K562 (cell line): Measurements from ENCODE around the gene GRAMD2B. TPM values are rescaled to one million over a fixed set of nuclear protein-coding genes. Genes with fewer than 3 reads are reported as not detected.

ENCODE experiments used
- ARID1B ChIP-seq: fragments of 450-650 bp; IDR thresholded peaks from 2 replicates; pipeline ENCODE4 v1.6.1; 2016; ENCODE audit warnings: antibody characterized with exemption, mild to moderate bottlenecking, inconsistent platforms
- CTCF ChIP-seq, 3 experiments: IDR thresholded peaks in 2 of 3; conservative IDR thresholded peaks in 1 of 3; 2 replicates each; pipeline ENCODE4 v1.5.1; 2011 to 2012; ENCODE audit warnings: low read length in 3 of 3, mild to moderate bottlenecking in 3 of 3, control low read depth in 2 of 3, improper control_type of control experiment in 1 of 3, inconsistent platforms in 1 of 3, low read depth in 1 of 3, mixed read lengths in 1 of 3, moderate library complexity in 1 of 3; ENCODE audit not compliant: insufficient read depth in 2 of 3
- EZH2 ChIP-seq: IDR thresholded peaks from 2 replicates; pipeline ENCODE4 v1.6.1; 2012; ENCODE audit warnings: low read depth, mild to moderate bottlenecking, inconsistent platforms, low read length, borderline replicate concordance
- HDAC1 ChIP-seq, 2 experiments: fragments of 450-650 bp; IDR thresholded peaks; 2 replicates each; pipeline ENCODE4 v1.6.1; 2016 to 2017; ENCODE audit warnings: inconsistent platforms in 1 of 2, mild to moderate bottlenecking in 1 of 2, moderate library complexity in 1 of 2
- HDAC3 ChIP-seq: fragments of 450-650 bp; IDR thresholded peaks from 2 replicates; pipeline ENCODE4 v1.6.1; 2018; ENCODE audit warnings: borderline replicate concordance, mild to moderate bottlenecking, moderate library complexity; ENCODE audit not compliant: partially characterized antibody
- HES1 ChIP-seq: fragments of 450-650 bp; IDR thresholded peaks from 2 replicates; pipeline ENCODE4 v1.6.1; 2016; ENCODE audit warnings: low read depth, mild to moderate bottlenecking, moderate library complexity
- MAFG ChIP-seq: fragments of 450-650 bp; conservative IDR thresholded peaks from 2 replicates; pipeline ENCODE4 v1.6.1; 2016; ENCODE audit warnings: missing genetic modification characterization, missing compliant biosample characterization
- MBD1 ChIP-seq: fragments of 250-450 bp; sonication (Bioruptor Pico); IDR thresholded peaks from 2 replicates; pipeline ENCODE4 v1.8.0; 2022; ENCODE audit warnings: inconsistent platforms
- MTA3 ChIP-seq: fragments of 450-650 bp; formaldehyde crosslinking; IDR thresholded peaks from 2 replicates; pipeline ENCODE4 v1.6.1; 2017; ENCODE audit warnings: mild to moderate bottlenecking, borderline replicate concordance
- POLR2G ChIP-seq: fragments of 200-400 bp; formaldehyde crosslinking; IDR thresholded peaks from 2 replicates; pipeline ENCODE4 v1.6.1; 2017; ENCODE audit warnings: low read depth, mild to moderate bottlenecking, antibody characterized with exemption, low read length, moderate library complexity
- RBFOX2 ChIP-seq: fragments of 200-400 bp; formaldehyde crosslinking; IDR thresholded peaks from 2 replicates; pipeline ENCODE4 v1.6.1; 2017; ENCODE audit warnings: low read depth, mild to moderate bottlenecking, low read length, moderate library complexity
- SMAD4 ChIP-seq: fragments of 250-450 bp; sonication (Bioruptor Pico); conservative IDR thresholded peaks from 2 replicates; pipeline ENCODE4 v1.8.0; 2021; ENCODE audit warnings: inconsistent platforms, mild to moderate bottlenecking, moderate library complexity
- TAF15 ChIP-seq: fragments of 200-400 bp; formaldehyde crosslinking; IDR thresholded peaks from 2 replicates; pipeline ENCODE4 v1.6.1; 2017; ENCODE audit warnings: mild to moderate bottlenecking, low read depth, low read length, moderate library complexity
- THRA ChIP-seq: fragments of 450-650 bp; IDR thresholded peaks from 2 replicates; pipeline ENCODE4 v1.6.1; 2017; ENCODE audit warnings: mild to moderate bottlenecking, moderate library complexity
- VEZF1 ChIP-seq: fragments of 200-800 bp; sonication (Bioruptor generic); IDR thresholded peaks from 2 replicates; pipeline ENCODE4 v1.6.1; 2017; ENCODE audit warnings: missing genetic modification characterization, missing compliant biosample characterization
- ZNF134 ChIP-seq: fragments of 250-450 bp; sonication (Bioruptor Pico); conservative IDR thresholded peaks from 2 replicates; pipeline ENCODE4 v1.4.0; 2020
- ZNF384 ChIP-seq: IDR thresholded peaks from 2 replicates; pipeline ENCODE4 v1.6.1; 2012; ENCODE audit warnings: low read depth, low read length, improper control_type of control experiment
- ZNF57 ChIP-seq: fragments of 450-650 bp; formaldehyde crosslinking; IDR thresholded peaks from 2 replicates; pipeline ENCODE4 v1.4.0; 2020; ENCODE audit warnings: mild to moderate bottlenecking, moderate library complexity
- polyA plus RNA-seq, 8 experiments: library from polyadenylated mRNA; depleted of rRNA in 4 of 8; stranded (reverse) in 5 of 8; unstranded in 3 of 8; fragments of >200 nt; fragmentation: Nextera tagmentation in 2 of 8; fragmentation: Illumina TruSeq in 1 of 8; extraction: Ambion mirVana in 2 of 8; extraction: Trizol in 1 of 8; gene quantifications; 2 replicates each; pipeline versions ENCODE4 v1.2.1 to v1.2.3, GENCODE V29; 2011 to 2014; ENCODE audit warnings: inconsistent platforms in 1 of 8, missing spikeins in 1 of 8
- total RNA-seq, 7 experiments: library from RNA; depleted of rRNA in 6 of 7; stranded (reverse); fragments of >200 nt in 6 of 7; fragmentation: Illumina TruSeq in 2 of 7; extraction: Trizol in 2 of 7; gene quantifications; 2 replicates each; pipeline versions ENCODE4 v1.2.1 to v1.2.3, GENCODE V29; 2011 to 2021; ENCODE audit warnings: low replicate concordance in 1 of 7

The GRAMD2B gene
- total and polyA plus RNA-seq, 9 of the 15 experiments (the other 6 are each of a cell fraction or from before 2014, with no cell fraction given) = 0.32 to 4.2 (median 1.4) TPM

- TF ChIP-seq CTCF (IDR thresholded peaks at IDR 0.05 in 2 of 3, conservative IDR thresholded peaks at IDR 0.05 in 1 of 3; ENCODE audit: insufficient read depth in 2 of 3, low read depth in 1 of 3, low read length in 3 of 3) (no peak), MAFG (no peak), POLR2G (no peak), RBFOX2 (no peak), TAF15 (no peak), SMAD4 (CRISPR knock-in tag) (peak; percentile 39; the same call in 1 of the 2 replicates), HDAC1 (IDR thresholded peaks at IDR 0.05) (peak in 1 of 2 experiments; percentile 58; a peak in 2 of 4 replicates), VEZF1 (CRISPR knock-in tag) (peak; percentile 15; the same call in 1 of the 2 replicates), MBD1 (CRISPR knock-in tag) (no peak), THRA (no peak), ZNF134 (CRISPR knock-in tag) (no peak), ZNF57 (CRISPR knock-in tag) (no peak), HDAC3 (peak; percentile 41), ARID1B (peak; percentile 90), ZNF384 (no peak), EZH2 (no peak), MTA3 (peak; percentile 55; the same call in 1 of the 2 replicates), HES1 (no peak)
These were observed 96.7 kb downstream of the GRAMD2B start (continued) for GRCh38 chr5:126519637-126520592.
